NCI-H82 treated with DMSO at 0.1 percent for 48 hours (cell line): ENCODE measurements around the gene GALNT2.

Source experiments
- DNase-seq: peaks from one replicate; lab custom pipeline; 2025; ENCODE audit not compliant: unreplicated experiment; lab: John Stamatoyannopoulos, UW

GALNT2 gene

DNA sequence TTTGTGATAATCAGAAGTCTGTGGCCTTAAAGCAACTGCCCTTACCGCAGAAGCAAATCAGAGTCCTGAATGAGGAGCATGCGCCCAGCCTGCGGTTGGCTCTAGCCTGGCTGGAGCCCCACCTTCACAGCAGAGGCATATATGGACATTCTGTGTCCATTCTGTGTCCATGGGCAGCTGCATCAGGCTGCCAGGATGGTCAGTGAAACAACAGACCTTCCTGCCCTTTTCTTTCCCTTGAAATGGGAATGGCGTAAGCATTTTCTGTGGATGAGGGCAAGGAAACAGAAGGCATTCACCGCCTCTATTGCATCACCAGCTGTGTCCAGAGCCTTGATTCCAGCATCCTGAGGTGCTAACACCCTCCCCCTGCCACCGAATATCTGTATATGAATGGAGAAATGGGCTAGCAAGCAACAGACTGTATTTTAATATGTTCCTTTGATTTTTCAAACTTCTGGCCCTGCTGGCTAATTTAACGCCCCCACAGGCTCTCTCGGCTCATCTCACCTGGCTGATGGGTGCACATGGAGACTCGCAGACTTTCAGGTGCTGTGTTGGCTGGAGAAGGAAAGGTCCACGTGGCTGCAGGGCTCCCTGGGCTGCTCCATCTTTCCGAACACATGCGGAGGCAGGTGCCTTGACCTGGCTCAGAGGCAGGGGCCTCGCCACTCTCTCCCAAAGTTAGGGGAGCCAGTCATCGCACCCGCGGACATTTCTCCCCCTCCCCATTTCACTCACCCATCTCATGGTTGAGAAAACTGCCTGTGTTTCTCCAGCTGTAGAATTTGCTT is 159.2 kb downstream of the GALNT2 start:
- DNase-seq: no peak

DNA sequence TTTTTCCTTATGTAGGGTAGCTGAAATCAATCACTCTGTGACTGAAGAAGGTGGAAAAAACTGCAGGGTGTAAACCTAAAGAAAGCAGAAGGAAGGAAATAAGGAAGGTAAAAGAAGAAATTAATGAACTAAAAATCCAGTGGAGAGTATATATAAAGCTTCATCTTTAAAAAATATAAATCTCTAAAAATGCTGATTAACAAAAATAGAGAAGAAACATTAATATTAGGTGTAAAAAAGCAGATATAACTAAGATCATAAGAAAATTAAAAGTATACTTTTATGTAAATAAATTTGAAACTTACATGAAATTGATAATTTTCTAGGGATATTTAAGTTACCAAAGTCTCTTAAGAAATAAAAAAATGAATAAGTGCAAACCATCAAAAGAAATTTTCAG is 159.8 kb downstream of the GALNT2 start:
- no peak for DNase-seq

DNA sequence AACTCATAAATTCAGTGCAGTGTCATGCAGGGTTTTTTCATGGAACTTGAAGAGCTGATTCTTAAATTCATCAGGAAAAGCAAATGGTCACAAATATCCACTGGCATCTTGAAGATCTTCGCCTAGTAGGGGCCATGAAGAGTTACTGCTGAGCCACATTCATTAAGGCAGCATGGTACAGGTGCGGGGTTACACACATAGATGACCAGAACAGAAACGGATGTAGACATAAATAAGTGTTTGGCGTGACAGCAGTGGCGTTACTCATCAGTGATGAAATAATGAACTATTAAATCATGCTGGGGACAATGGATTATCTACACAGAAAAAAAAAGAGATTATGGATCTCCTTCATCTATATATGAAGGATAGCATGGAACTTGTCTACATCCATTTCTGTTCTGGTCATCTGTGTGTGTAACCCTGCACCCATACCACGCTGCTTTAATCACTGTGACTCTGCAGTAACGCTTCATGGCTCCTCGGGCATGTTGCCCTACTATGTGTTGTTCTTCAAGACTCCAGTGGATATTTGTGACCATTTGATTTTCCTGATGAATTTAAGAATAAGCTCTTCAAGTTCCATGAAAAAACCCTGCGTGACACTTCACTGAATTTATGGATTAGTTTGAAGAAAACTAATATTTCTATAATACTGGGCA is 161.3 kb downstream of the GALNT2 start:
- DNase-seq: no peak

DNA sequence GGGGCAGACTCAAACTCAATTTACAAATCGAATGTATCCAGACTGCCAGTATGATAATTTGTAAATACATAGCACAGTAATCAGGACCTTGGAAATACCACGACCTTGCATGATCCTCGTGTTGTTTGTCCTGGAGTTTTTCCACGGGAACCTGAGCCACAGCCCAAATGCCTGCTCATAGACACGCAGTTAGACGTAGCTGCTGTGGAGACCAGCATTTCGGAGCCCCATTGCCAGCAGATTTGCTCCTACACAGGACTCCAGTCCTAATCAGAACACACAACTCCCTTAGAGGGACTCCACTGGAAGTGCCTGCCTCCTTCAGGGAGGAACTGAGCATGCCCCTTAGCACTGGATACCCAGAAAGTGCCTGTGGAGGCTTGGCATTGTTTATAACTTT is 163.2 kb downstream of the GALNT2 start:
- no peak for DNase-seq

DNA sequence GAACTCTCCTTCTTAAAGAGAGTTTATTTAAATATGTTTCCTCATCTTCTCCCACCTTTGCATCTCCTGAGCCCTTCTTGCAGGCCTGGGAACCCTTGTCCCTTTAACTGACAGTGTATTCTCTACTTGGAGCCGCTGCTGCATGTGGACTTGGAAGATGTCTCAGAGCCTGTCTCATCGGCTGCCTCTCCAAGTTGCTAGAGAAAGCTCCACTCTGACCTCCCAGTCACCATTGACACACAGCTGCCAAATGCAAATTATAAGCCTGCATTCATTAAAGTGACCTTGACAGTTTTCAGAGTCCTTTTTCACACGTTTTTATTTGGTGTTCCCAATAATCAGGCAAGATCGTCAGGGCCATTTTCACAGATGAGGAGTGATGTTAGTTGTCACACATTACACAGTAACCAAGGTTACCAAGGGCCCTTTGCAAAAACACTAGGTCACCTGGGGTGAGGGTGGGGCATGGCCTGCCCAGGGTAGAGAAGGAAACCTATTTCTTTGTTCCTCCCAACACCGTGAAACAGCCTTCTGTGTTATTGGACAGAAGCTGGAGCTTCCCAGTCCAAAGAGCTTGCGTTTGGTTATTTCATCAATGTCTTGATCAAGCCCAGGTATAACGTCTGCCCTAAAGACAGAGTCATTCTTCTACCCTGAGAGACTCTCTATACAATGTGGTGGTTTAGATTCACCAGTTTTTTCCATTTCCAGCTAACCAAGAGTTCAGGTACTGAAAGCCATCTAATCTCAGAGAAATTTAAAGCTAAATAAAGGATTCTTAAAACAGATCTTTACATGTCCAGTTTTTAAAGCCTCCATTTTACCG is 164.1 kb downstream of the GALNT2 start:
- no peak for DNase-seq

DNA sequence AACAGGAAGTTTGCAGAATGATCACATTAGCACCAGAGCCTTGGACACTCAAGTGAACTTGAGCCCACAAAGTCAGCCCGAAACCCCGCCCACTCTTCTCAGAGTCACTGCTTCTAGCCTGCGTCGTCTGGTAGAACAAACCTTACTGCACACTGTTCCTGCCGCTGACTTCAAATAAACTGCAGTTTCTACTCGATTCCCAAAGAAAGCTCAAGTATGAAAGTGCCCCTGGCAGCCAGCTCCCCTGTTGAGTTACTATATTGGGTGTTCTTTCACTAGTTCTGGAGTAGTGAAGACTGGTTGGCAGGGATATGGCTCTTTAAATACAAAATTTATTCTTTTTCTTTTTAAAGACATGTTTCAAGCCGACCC is 164.7 kb downstream of the GALNT2 start:
- no peak for DNase-seq

DNA sequence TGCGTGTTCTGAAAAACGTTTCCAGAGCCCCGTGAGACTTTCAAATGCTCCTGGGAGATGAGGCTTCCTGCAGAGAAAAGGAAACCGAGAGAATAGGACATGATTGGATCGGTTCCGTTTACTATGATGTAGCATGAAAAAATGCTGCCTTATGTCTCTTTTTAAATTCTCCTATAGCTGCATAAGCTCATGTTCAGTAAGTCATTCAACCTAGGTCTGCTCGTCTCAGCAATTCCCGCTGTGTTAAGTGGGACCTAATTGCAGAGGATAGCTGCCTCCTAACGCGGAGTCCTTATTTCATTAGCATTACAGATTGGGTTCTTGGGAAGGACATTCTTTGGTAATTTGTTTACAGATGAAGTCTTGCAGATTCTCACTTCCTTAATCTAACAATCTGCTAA is 165.3 kb downstream of the GALNT2 start:
- no peak for DNase-seq

DNA sequence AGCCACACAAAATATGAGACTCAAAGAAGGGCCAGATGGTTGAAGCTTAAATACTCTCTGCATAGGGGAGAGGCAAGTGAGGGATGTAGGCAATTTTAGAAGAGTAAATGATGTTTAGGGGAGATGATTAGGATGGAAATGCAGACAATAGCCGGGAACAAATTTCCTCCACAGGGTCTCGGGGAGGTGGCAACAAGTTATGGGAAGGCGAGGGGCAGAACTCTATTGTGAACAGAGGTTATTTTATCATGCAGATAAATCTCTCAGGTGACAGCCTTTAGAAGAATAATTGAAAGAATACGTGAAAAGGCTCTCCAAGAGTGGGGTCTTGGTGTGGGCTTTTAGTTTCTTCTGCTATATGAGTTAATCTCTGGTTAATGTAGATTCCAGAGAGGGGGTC is 166.7 kb downstream of the GALNT2 start:
- no peak for DNase-seq

DNA sequence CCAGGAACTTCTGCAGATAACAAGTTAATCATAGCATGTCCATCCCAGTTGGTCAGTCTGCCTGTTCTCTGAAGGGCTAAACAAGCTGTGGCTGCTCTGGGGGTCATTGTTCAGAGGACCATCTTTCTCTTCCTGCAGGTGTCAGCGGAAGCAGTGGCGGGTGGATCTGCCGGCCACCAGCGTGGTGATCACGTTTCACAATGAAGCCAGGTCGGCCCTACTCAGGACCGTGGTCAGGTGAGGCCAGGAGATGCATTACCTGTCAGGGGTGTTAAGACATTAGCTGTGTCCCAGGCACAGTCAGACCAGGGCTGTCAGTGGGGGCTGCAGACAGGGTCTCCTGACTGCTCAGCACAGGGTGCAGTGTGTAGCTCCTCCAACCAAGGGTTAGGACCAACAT is 168.8 kb downstream of the GALNT2 start:
- DNase-seq: no peak

DNA sequence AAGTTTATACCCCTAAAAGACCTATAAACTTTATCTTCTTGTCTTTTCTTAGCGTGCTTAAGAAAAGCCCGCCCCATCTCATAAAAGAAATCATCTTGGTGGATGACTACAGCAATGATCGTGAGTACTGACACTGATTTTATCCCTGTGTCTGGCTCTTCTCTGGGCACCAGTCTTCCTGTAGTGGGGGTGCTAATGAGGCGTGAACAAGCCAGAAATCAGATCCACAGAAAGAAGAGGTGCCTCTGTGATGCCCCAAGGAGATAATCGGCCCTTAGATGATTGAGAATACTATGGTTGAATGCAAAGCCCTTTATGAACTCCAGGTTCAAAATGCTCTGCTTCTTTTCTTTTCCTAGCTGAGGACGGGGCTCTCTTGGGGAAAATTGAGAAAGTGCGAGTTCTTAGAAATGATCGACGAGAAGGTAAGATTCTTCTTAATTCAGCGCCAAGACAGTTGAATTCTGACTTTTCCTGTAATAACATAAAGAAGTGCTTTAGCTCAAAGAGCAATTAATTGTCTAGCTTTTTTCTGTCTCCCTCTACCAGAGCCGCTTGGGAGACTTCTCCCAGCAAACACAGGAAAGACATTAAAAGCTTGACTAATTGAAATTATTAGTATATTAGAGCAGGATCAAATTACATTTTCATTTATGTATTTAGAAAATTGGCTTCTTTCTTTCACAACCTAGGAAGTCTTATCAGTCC is 169.4 kb downstream of the GALNT2 start:
- DNase-seq: no peak

DNA sequence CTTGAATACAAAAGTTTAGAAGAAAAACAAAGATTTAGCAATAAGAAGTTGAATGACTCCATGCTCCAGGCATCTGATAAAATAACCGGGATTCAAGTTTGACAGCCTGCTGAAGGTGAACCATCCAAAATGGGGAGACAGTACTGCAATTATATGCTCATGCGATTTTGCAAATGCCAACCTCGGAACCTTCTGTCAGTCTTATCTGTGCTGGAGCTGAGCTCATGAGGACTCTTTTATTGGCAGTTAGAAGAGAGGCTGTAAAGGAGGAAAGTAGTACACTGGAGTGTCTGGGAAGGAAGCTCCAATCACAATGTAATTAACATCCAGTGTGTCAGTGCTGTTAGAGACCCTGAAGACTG is 170.0 kb downstream of the GALNT2 start:
- DNase-seq: no peak

DNA sequence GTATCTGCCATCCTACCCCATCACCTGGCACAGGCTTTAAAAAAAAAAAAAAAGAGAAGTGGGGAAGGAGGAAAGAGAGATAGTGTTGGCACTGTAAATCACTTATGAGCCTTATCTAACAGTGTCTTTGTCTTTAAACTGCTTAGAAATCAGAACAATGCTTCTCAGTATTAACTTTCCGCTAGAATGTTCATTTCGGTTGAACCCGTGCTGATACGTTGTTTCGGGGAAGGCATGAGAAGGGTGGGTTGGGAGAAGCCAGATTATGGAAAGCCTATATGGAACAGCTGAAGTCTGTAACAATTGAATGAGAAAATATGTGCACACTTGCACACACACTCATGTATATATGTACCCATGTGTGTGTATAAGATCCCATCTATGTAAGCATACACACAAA is 170.8 kb downstream of the GALNT2 start:
- no peak for DNase-seq

DNA sequence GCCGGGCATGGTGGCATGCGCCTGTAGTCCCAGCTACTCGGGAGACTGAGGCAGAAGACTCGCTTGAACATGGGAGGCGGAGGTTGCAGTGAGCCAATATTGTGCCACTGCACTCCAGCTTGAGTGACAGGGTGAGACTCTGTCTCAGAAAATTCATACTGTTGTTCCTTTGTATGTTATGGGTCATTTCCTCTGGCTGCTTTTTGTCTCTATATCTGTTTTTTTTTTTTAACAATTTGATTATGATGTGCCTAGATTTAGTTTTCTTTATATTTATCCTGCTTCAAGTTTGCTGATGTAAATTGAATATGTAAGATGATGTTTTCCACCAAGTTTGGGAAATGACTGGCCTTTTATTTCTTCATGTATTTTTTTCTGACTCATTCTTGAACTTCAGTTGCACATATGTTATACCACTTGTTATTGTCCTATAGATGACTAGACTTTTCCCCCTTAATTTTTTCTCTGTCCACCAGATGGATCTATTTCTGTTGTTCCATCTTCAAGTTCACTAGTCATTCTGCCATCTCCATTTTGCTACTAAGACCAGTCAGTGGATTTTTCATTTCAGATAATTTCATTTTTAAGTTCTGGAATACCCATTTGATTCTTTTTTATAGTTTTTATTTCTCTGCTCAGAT is 173.5 kb downstream of the GALNT2 start:
- no peak for DNase-seq

DNA sequence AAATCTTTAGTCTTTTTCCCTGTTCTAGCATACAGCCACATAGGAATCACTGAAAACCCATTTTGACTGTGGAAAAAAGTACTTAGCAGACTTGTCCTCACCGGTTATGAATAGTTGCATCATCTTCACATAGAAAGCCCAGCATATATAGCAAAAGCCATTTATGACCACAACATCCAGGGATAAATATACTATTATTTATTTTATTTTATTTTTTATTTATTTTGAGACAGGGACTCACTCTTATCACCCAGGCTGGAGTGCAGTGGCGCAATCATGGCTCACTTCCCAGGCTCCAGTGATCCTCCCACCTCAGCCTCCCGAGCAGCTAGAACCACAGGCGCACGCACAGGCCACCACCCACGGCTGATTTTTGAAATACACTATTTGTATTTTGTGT is 175.3 kb downstream of the GALNT2 start:
- DNase-seq: no peak

DNA sequence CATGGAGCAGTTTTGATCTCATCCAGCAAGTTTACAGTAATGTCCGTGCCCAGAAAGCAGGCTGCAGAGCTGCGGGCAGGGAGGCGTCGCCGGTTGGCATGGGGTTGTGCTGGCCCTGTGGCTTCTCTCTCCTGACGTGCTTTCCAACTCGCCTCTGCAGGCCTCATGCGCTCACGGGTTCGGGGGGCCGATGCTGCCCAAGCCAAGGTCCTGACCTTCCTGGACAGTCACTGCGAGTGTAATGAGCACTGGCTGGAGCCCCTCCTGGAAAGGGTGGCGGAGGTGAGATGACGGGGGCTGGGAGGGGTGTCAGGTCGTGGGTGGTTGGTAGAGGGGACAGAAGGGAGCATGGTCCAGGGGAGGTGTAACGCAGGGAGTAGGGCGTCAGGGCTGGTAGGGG is 176.1 kb downstream of the GALNT2 start:
- no peak for DNase-seq

DNA sequence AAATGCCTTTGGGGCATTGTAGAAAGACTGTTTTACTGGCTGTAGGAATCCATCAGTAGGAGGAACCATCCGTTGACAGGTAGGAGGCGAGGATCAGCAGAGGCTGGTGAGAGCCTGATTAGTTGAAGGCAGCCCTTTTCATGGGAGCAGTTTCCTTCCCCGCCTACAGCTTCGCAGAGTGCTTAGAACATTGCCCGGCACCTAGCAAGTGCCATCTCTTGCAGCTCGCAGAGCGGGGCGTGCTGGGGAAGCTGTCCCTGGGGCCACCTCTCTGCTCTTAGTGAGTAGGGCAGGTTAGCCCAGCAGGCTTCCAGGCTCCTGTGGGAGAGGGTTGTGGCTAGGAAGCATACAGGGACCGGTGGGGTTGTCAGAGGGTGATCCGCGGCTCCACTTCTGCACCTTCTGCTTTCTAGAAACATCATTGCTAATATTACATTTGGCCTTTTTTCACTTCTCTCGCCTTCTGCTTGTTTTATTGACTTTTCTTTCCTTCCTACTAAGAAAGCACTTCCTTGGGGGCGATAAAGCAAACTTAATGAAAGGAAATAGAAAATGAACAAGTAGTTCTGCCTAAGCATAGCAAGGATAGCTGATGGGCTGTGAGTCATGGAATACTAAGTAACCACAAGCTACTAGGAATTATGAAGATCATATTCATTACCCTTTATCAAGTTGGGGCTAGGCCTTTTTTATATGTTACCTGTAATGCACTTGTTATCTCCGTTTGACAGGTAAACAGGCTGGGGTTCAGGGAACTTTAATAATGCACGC is 176.7 kb downstream of the GALNT2 start:
- DNase-seq: no peak

DNA sequence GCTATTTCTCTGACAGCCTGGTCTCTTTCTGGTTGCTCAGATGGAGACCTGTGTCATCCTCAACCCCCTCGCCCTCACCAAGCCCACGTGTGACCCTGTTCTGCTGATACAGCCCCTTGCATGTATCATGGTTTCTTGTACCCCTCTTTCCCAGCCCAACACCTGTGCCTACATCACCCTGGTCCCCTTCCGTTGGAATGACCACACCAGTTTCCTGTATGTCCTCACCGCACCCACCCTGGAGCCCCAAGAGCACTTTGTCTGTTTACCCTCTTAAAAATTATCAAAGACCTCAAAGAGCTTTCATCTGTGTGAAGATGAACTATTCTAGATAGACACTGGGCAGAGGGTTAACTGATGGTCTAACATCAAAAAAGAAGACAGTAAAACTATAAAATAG is 179.5 kb downstream of the GALNT2 start:
- DNase-seq: no peak

DNA sequence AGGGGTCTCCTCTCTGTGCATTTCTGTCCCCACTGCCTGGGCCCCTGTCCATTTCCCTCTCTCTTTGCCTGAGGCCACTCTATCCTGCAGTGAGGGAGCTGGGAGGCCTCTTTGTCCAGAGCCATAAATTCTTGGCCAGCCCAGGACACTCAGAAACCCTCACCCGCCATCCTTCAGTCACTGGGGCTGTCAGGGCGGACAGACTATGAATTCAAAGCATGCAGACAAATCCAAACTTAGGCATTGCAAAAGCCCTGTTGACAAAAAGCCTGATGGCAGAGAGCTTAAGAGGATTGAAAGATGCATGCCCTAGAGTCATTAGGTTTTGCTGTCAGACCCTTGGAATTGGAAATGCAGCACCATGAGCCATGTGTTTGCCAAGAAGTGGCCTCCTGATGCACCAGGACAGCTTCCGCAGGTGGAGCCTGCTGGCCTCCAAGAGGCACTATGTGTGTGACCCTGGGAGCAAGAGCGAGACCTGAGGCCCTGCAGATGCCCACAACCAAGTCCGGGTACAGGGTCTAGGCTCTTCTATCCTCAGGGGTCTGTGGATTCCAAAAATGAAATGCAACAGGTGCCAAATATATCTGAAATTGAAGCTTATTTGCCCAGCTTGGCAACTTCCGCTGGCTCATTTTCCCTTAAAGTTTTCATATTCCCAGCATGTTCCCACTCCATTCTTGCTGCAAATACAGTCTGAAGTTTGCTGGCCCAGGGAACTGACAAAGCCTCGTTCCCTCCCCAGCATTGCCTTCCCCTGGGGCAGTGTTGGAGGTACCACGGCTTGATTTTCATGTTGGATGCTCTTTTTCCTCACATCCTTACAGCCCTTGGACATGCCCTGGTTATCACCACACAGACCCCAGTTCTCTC is 181.2 kb downstream of the GALNT2 start:
- DNase-seq: no peak

DNA sequence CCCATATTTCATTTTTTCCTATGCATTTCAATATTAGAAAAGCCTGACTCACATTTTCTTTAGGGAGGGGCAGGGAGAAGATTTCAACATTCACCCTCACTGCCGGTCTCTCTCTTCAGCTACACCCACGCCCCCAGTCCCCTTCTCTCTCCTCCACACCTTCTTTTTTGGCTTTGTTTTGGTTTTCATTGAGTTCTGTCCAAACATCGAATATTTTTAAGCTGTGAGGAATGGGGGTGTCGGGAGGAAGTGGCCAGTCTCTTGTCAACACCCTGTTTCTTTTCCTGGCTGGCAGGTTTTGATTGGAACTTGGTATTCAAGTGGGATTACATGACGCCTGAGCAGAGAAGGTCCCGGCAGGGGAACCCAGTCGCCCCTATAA is 181.8 kb downstream of the GALNT2 start:
- DNase-seq: no peak
